Spleen (tissue), 11 donors: Measurements from ENCODE around the gene CHD9NB. TPM values are rescaled to one million over a fixed set of nuclear protein-coding genes. Genes with fewer than 3 reads are reported as not detected.
A peak's percentile ranks its signal among the peaks of the same experiment; 100 is the strongest.

Experiments
- DNase-seq: peaks from one replicate; pipeline ENCODE4 v3.0.0-alpha.2; 2020
- H3K27ac ChIP-seq, 8 donors: fragments of 200-600 bp; sonication (generic) in 7 of 8; 1 replicate in 4 of 8; 2 replicates in 4 of 8; pipeline versions ENCODE4 v1.5.0 to v1.8.0; 2016 to 2021; ENCODE audit warnings: inconsistent platforms in 4 of 8, mild to moderate bottlenecking in 4 of 8, moderate library complexity in 1 of 8
- H3K27me3 ChIP-seq, 7 donors: fragments of 200-600 bp; sonication (generic) in 6 of 7; replicated peaks in 1 of 7; 1 replicate in 4 of 7; 2 replicates in 3 of 7; pipeline versions ENCODE4 v1.5.0 to v1.8.0; 2016 to 2021; ENCODE audit warnings: inconsistent platforms in 3 of 7, mild to moderate bottlenecking in 1 of 7
- H3K36me3 ChIP-seq, 6 donors: fragments of 200-600 bp; sonication (generic) in 5 of 6; 1 replicate in 4 of 6; 2 replicates in 2 of 6; pipeline versions ENCODE4 v1.5.0 to v1.8.0; 2016 to 2021; ENCODE audit warnings: inconsistent platforms in 2 of 6
- H3K4me1 ChIP-seq, 6 donors: fragments of 200-600 bp; sonication (generic) in 5 of 6; 1 replicate in 3 of 6; 2 replicates in 3 of 6; pipeline versions ENCODE4 v1.5.0 to v1.8.0; 2016 to 2021; ENCODE audit warnings: inconsistent platforms in 3 of 6
- H3K4me3 ChIP-seq, 8 donors: fragments of 200-600 bp; sonication (generic) in 7 of 8; 1 replicate in 4 of 8; 2 replicates in 4 of 8; pipeline versions ENCODE4 v1.5.0 to v1.8.0; 2016 to 2021; ENCODE audit warnings: inconsistent platforms in 4 of 8, mild to moderate bottlenecking in 4 of 8, moderate library complexity in 2 of 8
- H3K9me3 ChIP-seq, 8 donors: fragments of 200-600 bp; sonication (generic) in 7 of 8; 1 replicate in 4 of 8; 2 replicates in 4 of 8; pipeline versions ENCODE4 v1.5.0 to v1.8.0; 2016 to 2021; ENCODE audit warnings: inconsistent platforms in 4 of 8
- POLR2A ChIP-seq, 3 donors: fragments of 450-650 bp; IDR thresholded peaks; one replicate each; pipeline ENCODE4 v1.5.1; 2017; ENCODE audit warnings: antibody characterized with exemption in 3 of 3, mild to moderate bottlenecking in 1 of 3
- POLR2AphosphoS5 ChIP-seq, 3 donors: sonication (generic); formaldehyde crosslinking; IDR thresholded peaks; one replicate each; pipeline ENCODE4 v1.5.1; 2017; ENCODE audit warnings: antibody characterized with exemption in 3 of 3
- WGBS, 5 donors: extraction: QIAGEN DNeasy Blood & Tissue Kit in 3 of 5; methylation state at CpG; one replicate each; pipeline versions ENCODE4 v1.1.5 to v1.1.7; 2013 to 2018; 5-methylcytosine and 5-hydroxymethylcytosine counted together
- intact Hi-C: fragments of 100-400 bp; cut with DNase I; formaldehyde crosslinking; loops from one replicate; pipeline ENCODE4 v1.15.0; 2023; ENCODE audit warnings: low total_unique reads
- polyA plus RNA-seq, 3 donors: library from polyadenylated mRNA; stranded (reverse); fragments of 200-250 nt; gene quantifications; one replicate each; pipeline ENCODE4 v1.2.1, GENCODE V29; 2013
- total RNA-seq, 7 donors: library from RNA; depleted of rRNA in 3 of 7; stranded (reverse); fragments of >200 nt in 3 of 7; fragmentation: NEBNext Ultra II Directional in 4 of 7; extraction: Animal tissue kit (Norgen Biotek cat#: 25700) in 4 of 7; gene quantifications; one replicate each; pipeline versions ENCODE4 v1.1.0 to v1.2.1, GENCODE V29; 2016 to 2021
- TF ChIP-seq, protein P1 (sequence below), 11 experiments: fragments of 200-600 bp in 7 of 11; fragments of 450-650 bp in 4 of 11; sonication (generic) in 4 of 11; IDR thresholded peaks in 8 of 11; conservative IDR thresholded peaks in 3 of 11; 1 replicate in 7 of 11; 2 replicates in 4 of 11; pipeline versions ENCODE4 v1.4.0 to v1.8.0; 2016 to 2021; ENCODE audit warnings: antibody characterized with exemption in 11 of 11, inconsistent platforms in 4 of 11, mild to moderate bottlenecking in 1 of 11
- donor health status: healthy with polysubstance abuse.
- donor health status: DM: no; HTN: no; CAD: no; lungs with moderate emphysema.
- donor health status: DM: no; HTN: no; CAD: no.
- donor health status: Bipolar disorder and iron deficiency.
- donor health status: healthy.
- donor health status: DM: no; HTN: no; CAD: no.
- donor health status: DM: yes; HTN: yes; CAD: no.

The CHD9NB gene
- total and polyA plus RNA-seq, 10 donors: 0.10 to 0.27 TPM; not detected in 8

DNA sequence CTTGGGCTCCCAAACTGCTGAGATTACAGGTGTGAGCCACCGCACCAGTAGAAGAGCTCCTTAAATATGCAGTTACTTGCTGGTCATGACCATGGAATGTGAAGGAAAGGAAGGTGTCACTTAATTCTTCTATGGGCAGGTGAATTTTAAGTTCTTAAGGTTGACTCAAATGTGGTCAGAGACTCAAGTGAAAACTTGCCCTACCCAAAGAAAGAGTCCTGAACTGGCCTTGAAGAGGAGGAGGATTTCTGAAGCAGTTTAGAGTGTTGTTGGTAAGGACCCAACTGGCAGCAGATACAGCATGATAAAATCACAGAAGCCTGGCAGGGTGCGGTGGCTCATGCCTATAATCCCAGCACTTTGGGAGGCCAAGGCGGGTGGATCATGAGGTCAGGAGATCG lies 31.4 kb upstream of the CHD9NB start:
- no peak overlapping the region for H3K27ac ChIP-seq
- no peak for DNase-seq
- WGBS, 5 donors: 88 to 99% (median 95%) methylated on average over 4 of the region's 4 CpGs
- no peaks in the 10 kb centered on the region for H3K9me3 ChIP-seq
- peaks cover 0 to 6% (median 0%) of the 10 kb centered on the region in 6 donors for H3K36me3 ChIP-seq
- H3K4me3 ChIP-seq: no peak overlapping the region
- no peaks in the 10 kb centered on the region for H3K27me3 ChIP-seq
- H3K4me1 ChIP-seq: peaks cover 0 to 48% (median 24%) of the 10 kb centered on the region in 6 donors
- intact Hi-C loops: no loop called here
- no peak for TF ChIP-seq POLR2A (IDR thresholded peaks at IDR 0.05)
- TF ChIP-seq, protein P1, sequence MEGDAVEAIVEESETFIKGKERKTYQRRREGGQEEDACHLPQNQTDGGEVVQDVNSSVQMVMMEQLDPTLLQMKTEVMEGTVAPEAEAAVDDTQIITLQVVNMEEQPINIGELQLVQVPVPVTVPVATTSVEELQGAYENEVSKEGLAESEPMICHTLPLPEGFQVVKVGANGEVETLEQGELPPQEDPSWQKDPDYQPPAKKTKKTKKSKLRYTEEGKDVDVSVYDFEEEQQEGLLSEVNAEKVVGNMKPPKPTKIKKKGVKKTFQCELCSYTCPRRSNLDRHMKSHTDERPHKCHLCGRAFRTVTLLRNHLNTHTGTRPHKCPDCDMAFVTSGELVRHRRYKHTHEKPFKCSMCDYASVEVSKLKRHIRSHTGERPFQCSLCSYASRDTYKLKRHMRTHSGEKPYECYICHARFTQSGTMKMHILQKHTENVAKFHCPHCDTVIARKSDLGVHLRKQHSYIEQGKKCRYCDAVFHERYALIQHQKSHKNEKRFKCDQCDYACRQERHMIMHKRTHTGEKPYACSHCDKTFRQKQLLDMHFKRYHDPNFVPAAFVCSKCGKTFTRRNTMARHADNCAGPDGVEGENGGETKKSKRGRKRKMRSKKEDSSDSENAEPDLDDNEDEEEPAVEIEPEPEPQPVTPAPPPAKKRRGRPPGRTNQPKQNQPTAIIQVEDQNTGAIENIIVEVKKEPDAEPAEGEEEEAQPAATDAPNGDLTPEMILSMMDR (IDR thresholded peaks at IDR 0.05 in 8 of 11, conservative IDR thresholded peaks at IDR 0.05 in 3 of 11): no peak
- TF ChIP-seq POLR2AphosphoS5 (IDR thresholded peaks at IDR 0.05): no peak

DNA sequence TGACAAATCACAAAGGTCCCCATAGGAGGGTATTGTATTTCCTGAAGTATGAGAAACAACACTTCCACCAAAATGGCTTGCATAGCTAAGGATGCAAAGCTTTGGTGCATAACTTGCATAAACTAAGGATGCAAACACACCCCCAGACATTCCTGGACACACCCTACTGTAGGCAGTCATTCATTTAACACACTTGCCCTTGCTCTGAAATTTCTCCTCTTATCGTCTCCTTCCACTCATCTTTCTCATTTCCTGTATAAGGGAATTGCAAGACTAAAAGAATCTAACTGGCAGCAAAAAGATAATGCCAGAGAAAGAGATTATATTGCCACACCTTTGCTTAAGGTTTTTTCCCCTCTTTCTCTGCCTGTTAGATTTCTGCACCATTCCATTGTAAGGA lies 30.4 kb upstream of the CHD9NB start:
- Histone ChIP-seq H3K27me3 (no peaks in the 10 kb centered on the region), H3K27ac (no peak overlapping the region), H3K4me1 (peaks cover 0 to 51% (median 23%) of the 10 kb centered on the region in 6 donors), H3K9me3 (no peaks in the 10 kb centered on the region), H3K36me3 (peaks cover 0 to 6% (median 0%) of the 10 kb centered on the region in 6 donors), H3K4me3 (no peak overlapping the region)
- DNase-seq: no peak
- WGBS, 5 donors: 48 to 80% (median 60%) methylated on average over 1 of the region's 1 CpG
- TF ChIP-seq POLR2AphosphoS5 (IDR thresholded peaks at IDR 0.05) (no peak), POLR2A (IDR thresholded peaks at IDR 0.05) (no peak)
- TF ChIP-seq, protein P1 (IDR thresholded peaks at IDR 0.05 in 8 of 11, conservative IDR thresholded peaks at IDR 0.05 in 3 of 11): no peak
- intact Hi-C loops: no loop called here

DNA sequence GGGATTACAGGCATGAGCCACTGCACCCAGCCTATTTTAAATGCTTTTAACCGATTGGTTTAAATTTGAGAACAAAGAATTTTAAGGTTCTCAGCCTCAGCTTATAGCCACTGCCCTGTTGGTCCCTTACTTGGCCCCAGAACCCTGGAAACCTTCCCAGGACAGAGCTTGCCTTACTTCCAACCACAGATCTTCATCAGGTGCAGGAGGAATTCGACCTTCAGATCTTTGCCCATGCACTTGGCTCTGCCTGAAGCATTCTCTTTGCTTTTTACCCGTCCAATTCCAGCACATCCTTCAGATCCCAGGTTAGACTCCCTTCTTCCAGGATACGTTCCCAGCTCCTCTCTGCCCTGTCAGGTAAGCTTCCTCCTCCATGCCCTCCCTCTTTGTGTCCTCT lies 29.8 kb upstream of the CHD9NB start:
- Histone ChIP-seq H3K27ac (no peak overlapping the region), H3K4me1 (peaks cover 0 to 51% (median 23%) of the 10 kb centered on the region in 6 donors), H3K4me3 (no peak overlapping the region), H3K9me3 (no peaks in the 10 kb centered on the region), H3K27me3 (no peaks in the 10 kb centered on the region), H3K36me3 (peaks cover 0 to under 1% (median 0%) of the 10 kb centered on the region in 6 donors)
- intact Hi-C loops: no loop called here
- no peak for DNase-seq
- 92 to 95% (median 93%) methylated on average over 4 of the region's 4 CpGs for WGBS, 5 donors
- TF ChIP-seq POLR2AphosphoS5 (IDR thresholded peaks at IDR 0.05): no peak

DNA sequence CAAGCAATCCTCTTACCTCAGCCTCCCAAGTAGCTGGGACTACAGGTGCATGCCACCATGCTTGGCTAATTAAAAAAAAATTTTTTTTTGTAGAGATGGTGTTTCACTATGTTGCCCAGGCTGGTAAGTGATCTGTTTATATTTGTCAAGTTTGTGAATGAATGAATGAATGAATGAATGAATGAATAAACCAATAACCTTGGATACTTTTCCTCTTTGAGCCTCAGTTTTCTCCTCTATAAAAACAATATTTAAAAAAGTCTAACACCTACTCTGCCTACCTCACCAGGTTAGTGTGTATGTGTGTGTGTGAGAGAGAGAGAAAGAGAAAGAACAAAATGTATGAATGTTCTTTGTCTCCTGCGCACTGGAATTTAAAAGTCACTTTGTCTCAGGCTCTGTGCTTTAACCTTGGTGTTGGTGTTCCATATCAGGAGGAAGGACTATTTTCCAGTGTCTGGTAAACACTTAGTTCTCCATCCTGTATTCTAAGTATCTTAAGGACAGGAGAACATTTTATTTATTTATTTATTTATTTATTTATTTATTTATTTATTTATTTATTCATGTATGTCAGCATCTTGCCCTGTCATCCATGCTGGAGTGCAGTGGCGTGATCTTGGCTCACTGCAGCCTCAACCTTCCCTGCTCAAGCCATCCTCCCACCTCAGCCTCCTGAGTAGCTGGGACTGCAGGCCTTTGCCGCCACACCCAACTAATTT lies 29.1 kb upstream of the CHD9NB start:
- no peak for TF ChIP-seq POLR2A (IDR thresholded peaks at IDR 0.05)
- TF ChIP-seq POLR2AphosphoS5 (IDR thresholded peaks at IDR 0.05): no peak
- TF ChIP-seq, protein P1 (IDR thresholded peaks at IDR 0.05 in 8 of 11, conservative IDR thresholded peaks at IDR 0.05 in 3 of 11): no peak

More for the DNA sequence above, 29.1 kb upstream of the CHD9NB start:
- peak overlapping the region in 2 of 8 donors; percentile 38 to 46 for H3K27ac ChIP-seq
- H3K4me1 ChIP-seq: peaks cover 0 to 54% (median 23%) of the 10 kb centered on the region in 6 donors
- H3K9me3 ChIP-seq: no peaks in the 10 kb centered on the region
- DNase-seq: no peak
- intact Hi-C loops: no loop called here
- no peaks in the 10 kb centered on the region for H3K27me3 ChIP-seq
- H3K4me3 ChIP-seq: no peak overlapping the region
- 92 to 98% (median 97%) methylated on average over 3 of the region's 3 CpGs for WGBS, 5 donors
- no peaks in the 10 kb centered on the region for H3K36me3 ChIP-seq
